ENCODE measurements around the gene SEC24C.

DNA sequence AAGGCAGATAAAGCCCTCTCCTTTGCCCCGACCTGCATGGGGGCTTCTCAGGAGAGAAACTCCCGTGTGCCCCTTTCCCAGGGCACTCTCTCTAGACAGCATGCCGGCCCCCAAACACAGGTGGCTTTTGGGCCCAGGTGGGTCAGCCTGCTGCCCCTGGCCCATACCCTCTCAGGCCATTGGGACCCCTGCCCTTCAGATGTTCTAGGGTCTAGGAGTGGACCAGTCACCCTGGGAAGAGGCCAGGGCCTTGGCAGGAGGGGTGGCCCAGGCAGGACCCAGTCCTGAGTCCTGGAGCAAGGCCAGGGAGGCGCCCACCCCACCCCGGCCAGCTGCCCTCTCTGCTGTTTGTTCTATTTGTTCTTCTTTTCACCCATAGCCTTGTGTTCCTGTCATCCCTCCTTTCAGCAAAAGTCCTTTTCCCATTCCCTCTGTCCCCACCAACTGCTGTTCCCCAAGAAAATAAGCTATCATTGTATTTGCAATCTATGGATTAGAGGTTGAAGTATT is 9.3 kb upstream of the SEC24C start:
- TF ChIP-seq, protein P1, sequence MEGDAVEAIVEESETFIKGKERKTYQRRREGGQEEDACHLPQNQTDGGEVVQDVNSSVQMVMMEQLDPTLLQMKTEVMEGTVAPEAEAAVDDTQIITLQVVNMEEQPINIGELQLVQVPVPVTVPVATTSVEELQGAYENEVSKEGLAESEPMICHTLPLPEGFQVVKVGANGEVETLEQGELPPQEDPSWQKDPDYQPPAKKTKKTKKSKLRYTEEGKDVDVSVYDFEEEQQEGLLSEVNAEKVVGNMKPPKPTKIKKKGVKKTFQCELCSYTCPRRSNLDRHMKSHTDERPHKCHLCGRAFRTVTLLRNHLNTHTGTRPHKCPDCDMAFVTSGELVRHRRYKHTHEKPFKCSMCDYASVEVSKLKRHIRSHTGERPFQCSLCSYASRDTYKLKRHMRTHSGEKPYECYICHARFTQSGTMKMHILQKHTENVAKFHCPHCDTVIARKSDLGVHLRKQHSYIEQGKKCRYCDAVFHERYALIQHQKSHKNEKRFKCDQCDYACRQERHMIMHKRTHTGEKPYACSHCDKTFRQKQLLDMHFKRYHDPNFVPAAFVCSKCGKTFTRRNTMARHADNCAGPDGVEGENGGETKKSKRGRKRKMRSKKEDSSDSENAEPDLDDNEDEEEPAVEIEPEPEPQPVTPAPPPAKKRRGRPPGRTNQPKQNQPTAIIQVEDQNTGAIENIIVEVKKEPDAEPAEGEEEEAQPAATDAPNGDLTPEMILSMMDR (IDR thresholded peaks at IDR 0.05): no peak
- no peak for TF ChIP-seq POLR2A (IDR thresholded peaks at IDR 0.05)

All from thyroid gland (tissue), 4 donors.